ENCODE results near the gene C6orf62. TPM values are rescaled to one million over a fixed set of nuclear protein-coding genes. Genes with fewer than 3 reads are reported as not detected.
"Not testable (repeated sequence)": the region's sequence is repeated elsewhere in the genome, so short reads cannot be mapped to it uniquely, and the experiment has no call there.

The C6orf62 gene
- total and polyA plus RNA-seq, 4 donors = 109 to 193 (median 134) TPM

GRCh38 chr6:24664046-24664987, 54.6 kb downstream of the C6orf62 start:
- H3K4me1 ChIP-seq (ENCODE audit: control insufficient read depth, insufficient read depth, low read length) = peaks cover 7% of the 10 kb centered on the region
- WGBS (ENCODE audit: insufficient coverage) = 97% methylated on average over 4 of the region's 7 CpGs
- H3K27ac ChIP-seq (ENCODE audit: low read depth, low read length) = no peak overlapping the region
- no peak for DNase-seq (ENCODE audit: low read depth in 4 of 6, low spot score in 6 of 6)
- H3K27me3 ChIP-seq (ENCODE audit: control insufficient read depth, insufficient read depth, low read length) = no peaks in the 10 kb centered on the region
- no peaks in the 10 kb centered on the region for H3K9me3 ChIP-seq (ENCODE audit: control insufficient read depth, insufficient read depth, low read length)
- H3K4me3 ChIP-seq (ENCODE audit: low read depth, low read length) = no peak overlapping the region
- no peaks in the 10 kb centered on the region for H3K36me3 ChIP-seq (ENCODE audit: control insufficient read depth, insufficient read depth, low read length)

GRCh38 chr6:24663189-24663588, 55.8 kb downstream of the C6orf62 start:
- DNase-seq (ENCODE audit: low read depth in 4 of 6, low spot score in 6 of 6) = no peak
- Histone ChIP-seq H3K9me3 (ENCODE audit: control insufficient read depth, insufficient read depth, low read length) (no peaks in the 10 kb centered on the region), H3K4me1 (ENCODE audit: control insufficient read depth, insufficient read depth, low read length) (peaks cover 6% of the 10 kb centered on the region), H3K4me3 (ENCODE audit: low read depth, low read length) (no peak overlapping the region), H3K36me3 (ENCODE audit: control insufficient read depth, insufficient read depth, low read length) (no peaks in the 10 kb centered on the region), H3K27me3 (ENCODE audit: control insufficient read depth, insufficient read depth, low read length) (no peaks in the 10 kb centered on the region), H3K27ac (ENCODE audit: low read depth, low read length) (no peak overlapping the region)
- no CpG with 5 or more reads among the region's 1 CpG for WGBS (ENCODE audit: insufficient coverage)

GRCh38 chr6:24662236-24662635, 56.7 kb downstream of the C6orf62 start:
- H3K4me1 ChIP-seq (ENCODE audit: control insufficient read depth, insufficient read depth, low read length) = no peaks in the 10 kb centered on the region
- WGBS (ENCODE audit: insufficient coverage) = 82% methylated on average over 4 of the region's 10 CpGs
- no peak overlapping the region for H3K27ac ChIP-seq (ENCODE audit: low read depth, low read length)
- H3K4me3 ChIP-seq (ENCODE audit: low read depth, low read length) = no peak overlapping the region
- no peaks in the 10 kb centered on the region for H3K9me3 ChIP-seq (ENCODE audit: control insufficient read depth, insufficient read depth, low read length)
- H3K36me3 ChIP-seq (ENCODE audit: control insufficient read depth, insufficient read depth, low read length) = no peaks in the 10 kb centered on the region
- no peak for DNase-seq (ENCODE audit: low read depth in 4 of 6, low spot score in 6 of 6)
- H3K27me3 ChIP-seq (ENCODE audit: control insufficient read depth, insufficient read depth, low read length) = no peaks in the 10 kb centered on the region

GRCh38 chr6:24661759-24662158, 57.2 kb downstream of the C6orf62 start:
- H3K4me3 ChIP-seq (ENCODE audit: low read depth, low read length); DNase-seq (ENCODE audit: low read depth in 4 of 6, low spot score in 6 of 6); H3K36me3 ChIP-seq (ENCODE audit: control insufficient read depth, insufficient read depth, low read length); H3K4me1 ChIP-seq (ENCODE audit: control insufficient read depth, insufficient read depth, low read length); H3K27ac ChIP-seq (ENCODE audit: low read depth, low read length); H3K9me3 ChIP-seq (ENCODE audit: control insufficient read depth, insufficient read depth, low read length); H3K27me3 ChIP-seq (ENCODE audit: control insufficient read depth, insufficient read depth, low read length): not testable (repeated sequence)
- 52% methylated on average over 4 of the region's 5 CpGs for WGBS (ENCODE audit: insufficient coverage)

- H3K27ac ChIP-seq (ENCODE audit: low read depth, low read length) = no peak overlapping the region
- no peaks in the 10 kb centered on the region for H3K4me1 ChIP-seq (ENCODE audit: control insufficient read depth, insufficient read depth, low read length)
- no peaks in the 10 kb centered on the region for H3K36me3 ChIP-seq (ENCODE audit: control insufficient read depth, insufficient read depth, low read length)
- no peak for DNase-seq (ENCODE audit: low read depth in 4 of 6, low spot score in 6 of 6)
- H3K9me3 ChIP-seq (ENCODE audit: control insufficient read depth, insufficient read depth, low read length) = no peaks in the 10 kb centered on the region
- H3K4me3 ChIP-seq (ENCODE audit: low read depth, low read length) = no peak overlapping the region
- WGBS (ENCODE audit: insufficient coverage) = 88% methylated on average over 1 of the region's 2 CpGs
- H3K27me3 ChIP-seq (ENCODE audit: control insufficient read depth, insufficient read depth, low read length) = no peaks in the 10 kb centered on the region
These were observed 58.8 kb downstream of the C6orf62 start for GRCh38 chr6:24660105-24660504.

- no CpG with 5 or more reads among the region's 1 CpG for WGBS (ENCODE audit: insufficient coverage)
- H3K36me3 ChIP-seq (ENCODE audit: control insufficient read depth, insufficient read depth, low read length) = peaks cover 3% of the 10 kb centered on the region
- no peak overlapping the region for H3K4me3 ChIP-seq (ENCODE audit: low read depth, low read length)
- H3K27ac ChIP-seq (ENCODE audit: low read depth, low read length) = no peak overlapping the region
- H3K9me3 ChIP-seq (ENCODE audit: control insufficient read depth, insufficient read depth, low read length) = no peaks in the 10 kb centered on the region
- H3K27me3 ChIP-seq (ENCODE audit: control insufficient read depth, insufficient read depth, low read length) = no peaks in the 10 kb centered on the region
- DNase-seq (ENCODE audit: low read depth in 4 of 6, low spot score in 6 of 6) = no peak
- H3K4me1 ChIP-seq (ENCODE audit: control insufficient read depth, insufficient read depth, low read length) = no peaks in the 10 kb centered on the region
These were observed 59.4 kb downstream of the C6orf62 start for GRCh38 chr6:24659561-24659960.

- H3K4me3 ChIP-seq (ENCODE audit: low read depth, low read length) = no peak overlapping the region
- peaks cover 3% of the 10 kb centered on the region for H3K36me3 ChIP-seq (ENCODE audit: control insufficient read depth, insufficient read depth, low read length)
- no peaks in the 10 kb centered on the region for H3K9me3 ChIP-seq (ENCODE audit: control insufficient read depth, insufficient read depth, low read length)
- H3K4me1 ChIP-seq (ENCODE audit: control insufficient read depth, insufficient read depth, low read length) = no peaks in the 10 kb centered on the region
- no peaks in the 10 kb centered on the region for H3K27me3 ChIP-seq (ENCODE audit: control insufficient read depth, insufficient read depth, low read length)
- WGBS (ENCODE audit: insufficient coverage) = 67% methylated on average over 4 of the region's 9 CpGs
- H3K27ac ChIP-seq (ENCODE audit: low read depth, low read length) = no peak overlapping the region
- no peak for DNase-seq (ENCODE audit: low read depth in 4 of 6, low spot score in 6 of 6)
These were observed 60.1 kb downstream of the C6orf62 start for GRCh38 chr6:24658573-24659560.

- DNase-seq (ENCODE audit: low read depth in 4 of 6, low spot score in 6 of 6) = no peak
These were observed 63.7 kb downstream of the C6orf62 start for GRCh38 chr6:24655215-24655614.

More at GRCh38 chr6:24655215-24655614, 63.7 kb downstream of the C6orf62 start:
- H3K9me3 ChIP-seq (ENCODE audit: control insufficient read depth, insufficient read depth, low read length) = no peaks in the 10 kb centered on the region
- H3K27me3 ChIP-seq (ENCODE audit: control insufficient read depth, insufficient read depth, low read length) = no peaks in the 10 kb centered on the region
- no peak overlapping the region for H3K27ac ChIP-seq (ENCODE audit: low read depth, low read length)
- H3K4me3 ChIP-seq (ENCODE audit: low read depth, low read length) = no peak overlapping the region
- peaks cover 10% of the 10 kb centered on the region for H3K36me3 ChIP-seq (ENCODE audit: control insufficient read depth, insufficient read depth, low read length)
- WGBS (ENCODE audit: insufficient coverage) = 100% methylated on average over 1 of the region's 1 CpG
- no peaks in the 10 kb centered on the region for H3K4me1 ChIP-seq (ENCODE audit: control insufficient read depth, insufficient read depth, low read length)

All from spinal cord (tissue), 10 donors.